Ascending aorta (tissue), 2 donors: Measurements from ENCODE around the gene GNG14. TPM values are rescaled to one million over a fixed set of nuclear protein-coding genes. Genes with fewer than 3 reads are reported as not detected.

Source experiments
- DNase-seq, 2 donors: peaks; one replicate each; pipeline ENCODE4 v3.0.0-alpha.2; 2019; ENCODE audit warnings: low spot score in 2 of 2
- H3K27ac ChIP-seq, 2 donors: fragments of 200-600 bp; sonication (generic); one replicate each; pipeline ENCODE4 v1.5.1; 2016 to 2017; ENCODE audit warnings: mild to moderate bottlenecking in 1 of 2
- H3K27me3 ChIP-seq: fragments of 200-600 bp; sonication (generic); one replicate; pipeline ENCODE4 v1.5.1; 2017
- H3K36me3 ChIP-seq, 2 donors: fragments of 200-600 bp; sonication (generic); one replicate each; pipeline ENCODE4 v1.5.1; 2016
- H3K4me1 ChIP-seq, 2 donors: fragments of 200-600 bp; sonication (generic); one replicate each; pipeline ENCODE4 v1.5.1; 2016 to 2017; ENCODE audit warnings: mild to moderate bottlenecking in 1 of 2
- H3K4me3 ChIP-seq, 2 donors: fragments of 200-600 bp; sonication (generic); one replicate each; pipeline ENCODE4 v1.5.1; 2016 to 2017; ENCODE audit warnings: mild to moderate bottlenecking in 1 of 2
- H3K9me3 ChIP-seq, 2 donors: fragments of 200-600 bp; sonication (generic); one replicate each; pipeline ENCODE4 v1.5.1; 2016
- intact Hi-C: fragments of 100-400 bp; cut with DNase I; formaldehyde crosslinking; loops from one replicate; pipeline ENCODE4 v1.15.1; 2023
- total RNA-seq: library from RNA; depleted of rRNA; stranded (reverse); fragments of >200 nt; gene quantifications from one replicate; pipeline ENCODE4 v1.1.0, GENCODE V29; 2016
- TF ChIP-seq, protein P1 (sequence below), 3 experiments: fragments of 200-600 bp in 2 of 3; fragments of 450-650 bp in 1 of 3; sonication (generic) in 2 of 3; IDR thresholded peaks; one replicate each; pipeline ENCODE4 v1.5.1; 2016 to 2019; ENCODE audit warnings: antibody characterized with exemption in 3 of 3, mild to moderate bottlenecking in 1 of 3, moderate library complexity in 1 of 3

The GNG14 gene
- total RNA-seq, 1 donor from 2014 or later: not detected

DNA sequence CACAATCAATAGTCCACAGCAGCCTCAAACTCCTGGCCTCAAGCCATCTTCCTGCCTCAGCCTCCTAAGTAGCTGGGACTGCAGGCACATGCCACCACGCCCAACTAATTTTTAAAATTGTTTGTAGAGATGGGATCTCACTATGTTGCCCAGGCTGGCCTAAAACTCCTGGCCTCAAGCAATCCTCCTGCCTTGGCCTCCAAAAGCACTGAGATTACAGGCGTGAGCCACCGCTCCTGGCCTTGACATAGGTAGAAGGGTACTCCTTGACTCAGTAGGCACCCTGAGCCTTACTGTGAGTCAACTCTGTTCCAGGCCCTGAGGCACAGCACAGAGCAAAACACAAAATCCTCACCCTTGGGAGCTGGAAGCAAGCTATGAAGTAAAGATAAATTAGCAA lies 28.1 kb downstream of the GNG14 start:
- no peaks in the 10 kb centered on the region for H3K9me3 ChIP-seq
- DNase-seq: no peak
- TF ChIP-seq, protein P1, sequence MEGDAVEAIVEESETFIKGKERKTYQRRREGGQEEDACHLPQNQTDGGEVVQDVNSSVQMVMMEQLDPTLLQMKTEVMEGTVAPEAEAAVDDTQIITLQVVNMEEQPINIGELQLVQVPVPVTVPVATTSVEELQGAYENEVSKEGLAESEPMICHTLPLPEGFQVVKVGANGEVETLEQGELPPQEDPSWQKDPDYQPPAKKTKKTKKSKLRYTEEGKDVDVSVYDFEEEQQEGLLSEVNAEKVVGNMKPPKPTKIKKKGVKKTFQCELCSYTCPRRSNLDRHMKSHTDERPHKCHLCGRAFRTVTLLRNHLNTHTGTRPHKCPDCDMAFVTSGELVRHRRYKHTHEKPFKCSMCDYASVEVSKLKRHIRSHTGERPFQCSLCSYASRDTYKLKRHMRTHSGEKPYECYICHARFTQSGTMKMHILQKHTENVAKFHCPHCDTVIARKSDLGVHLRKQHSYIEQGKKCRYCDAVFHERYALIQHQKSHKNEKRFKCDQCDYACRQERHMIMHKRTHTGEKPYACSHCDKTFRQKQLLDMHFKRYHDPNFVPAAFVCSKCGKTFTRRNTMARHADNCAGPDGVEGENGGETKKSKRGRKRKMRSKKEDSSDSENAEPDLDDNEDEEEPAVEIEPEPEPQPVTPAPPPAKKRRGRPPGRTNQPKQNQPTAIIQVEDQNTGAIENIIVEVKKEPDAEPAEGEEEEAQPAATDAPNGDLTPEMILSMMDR (IDR thresholded peaks at IDR 0.05): no peak
- H3K36me3 ChIP-seq: peaks cover 64% of the 10 kb centered on the region in 2 donors
- H3K27ac ChIP-seq: no peak overlapping the region
- intact Hi-C loops: no loop called here
- H3K4me1 ChIP-seq: peaks cover 3 to 11% of the 10 kb centered on the region in 2 donors
- H3K27me3 ChIP-seq: no peaks in the 10 kb centered on the region
- H3K4me3 ChIP-seq: no peak overlapping the region

DNA sequence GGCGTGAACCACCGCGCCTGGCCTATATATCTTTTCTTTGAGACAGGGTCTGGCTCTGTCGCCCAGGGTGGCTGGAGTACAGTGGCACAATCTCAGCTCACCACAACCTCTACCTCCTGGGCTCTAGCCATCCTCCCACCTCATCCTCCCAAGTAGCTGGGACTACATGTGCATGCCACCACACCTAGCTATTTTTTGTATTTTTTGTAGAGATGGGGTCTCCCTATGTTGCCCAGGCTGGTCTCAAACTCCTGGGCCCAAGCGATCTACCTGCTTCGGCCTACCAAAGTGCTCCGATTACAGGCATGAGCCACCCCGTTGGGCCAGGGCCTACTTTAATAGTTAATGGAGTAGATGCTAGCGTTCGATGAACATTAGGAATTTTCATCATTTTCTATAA lies 32.5 kb downstream of the GNG14 start:
- no peaks in the 10 kb centered on the region for H3K9me3 ChIP-seq
- no peak for DNase-seq
- no peaks in the 10 kb centered on the region for H3K27me3 ChIP-seq
- H3K4me3 ChIP-seq: peak overlapping the region; percentile 81 to 95
- peak overlapping the region; percentile 88 to 98 for H3K27ac ChIP-seq
- peaks cover 4 to 29% of the 10 kb centered on the region in 2 donors for H3K4me1 ChIP-seq
- TF ChIP-seq, protein P1 (IDR thresholded peaks at IDR 0.05): no peak
- H3K36me3 ChIP-seq: peaks cover 28 to 29% of the 10 kb centered on the region in 2 donors
- intact Hi-C loops: no loop called here

DNA sequence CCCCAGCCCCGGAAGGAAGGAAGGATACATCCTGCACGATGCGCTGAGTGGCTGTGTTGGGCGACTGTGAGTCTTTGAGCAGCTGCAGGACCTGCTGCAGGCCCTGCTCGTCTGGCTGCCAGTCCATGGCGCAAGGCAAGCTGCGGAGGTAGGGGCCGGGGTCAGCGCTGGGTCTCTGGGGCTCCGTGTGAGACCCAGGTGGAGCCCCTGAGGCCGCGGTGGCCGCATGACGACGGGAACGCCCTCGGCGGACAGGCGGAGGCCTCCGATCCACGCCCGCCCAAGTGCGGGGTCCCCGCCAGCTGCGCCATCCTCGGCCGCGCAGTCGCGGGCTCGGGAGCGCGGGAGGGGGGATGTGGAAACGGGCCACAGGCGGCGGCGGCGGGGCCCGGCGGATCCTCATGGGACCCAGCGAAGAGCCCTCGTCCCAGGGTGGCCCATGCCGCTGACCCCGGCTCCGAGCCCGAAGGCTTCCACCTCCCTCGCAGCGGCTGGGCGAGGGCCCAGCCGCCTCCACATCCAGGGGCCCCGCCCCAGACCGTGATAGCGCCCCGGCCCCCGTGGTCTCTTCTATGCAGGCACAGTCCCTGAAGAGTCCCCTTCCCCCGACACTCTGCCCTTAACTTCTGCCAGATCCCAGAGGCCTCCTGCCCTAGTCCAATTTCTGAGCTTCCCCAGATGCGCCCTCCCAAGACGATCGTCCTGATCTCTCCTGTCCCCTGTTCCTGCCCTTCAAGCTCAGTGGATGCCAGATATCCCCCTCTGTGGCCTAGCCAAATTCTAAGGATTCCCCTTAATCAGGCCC lies 33.3 kb downstream of the GNG14 start:
- Histone ChIP-seq H3K4me3 (peak overlapping the region; percentile 81 to 95), H3K27ac (peak overlapping the region; percentile 88 to 98), H3K9me3 (no peaks in the 10 kb centered on the region), H3K36me3 (peaks cover 20 to 23% of the 10 kb centered on the region in 2 donors), H3K4me1 (peaks cover 4 to 29% of the 10 kb centered on the region in 2 donors), H3K27me3 (no peaks in the 10 kb centered on the region)
- DNase-seq: no peak
- TF ChIP-seq, protein P1 (IDR thresholded peaks at IDR 0.05): no peak
- intact Hi-C loops: no loop called here

DNA sequence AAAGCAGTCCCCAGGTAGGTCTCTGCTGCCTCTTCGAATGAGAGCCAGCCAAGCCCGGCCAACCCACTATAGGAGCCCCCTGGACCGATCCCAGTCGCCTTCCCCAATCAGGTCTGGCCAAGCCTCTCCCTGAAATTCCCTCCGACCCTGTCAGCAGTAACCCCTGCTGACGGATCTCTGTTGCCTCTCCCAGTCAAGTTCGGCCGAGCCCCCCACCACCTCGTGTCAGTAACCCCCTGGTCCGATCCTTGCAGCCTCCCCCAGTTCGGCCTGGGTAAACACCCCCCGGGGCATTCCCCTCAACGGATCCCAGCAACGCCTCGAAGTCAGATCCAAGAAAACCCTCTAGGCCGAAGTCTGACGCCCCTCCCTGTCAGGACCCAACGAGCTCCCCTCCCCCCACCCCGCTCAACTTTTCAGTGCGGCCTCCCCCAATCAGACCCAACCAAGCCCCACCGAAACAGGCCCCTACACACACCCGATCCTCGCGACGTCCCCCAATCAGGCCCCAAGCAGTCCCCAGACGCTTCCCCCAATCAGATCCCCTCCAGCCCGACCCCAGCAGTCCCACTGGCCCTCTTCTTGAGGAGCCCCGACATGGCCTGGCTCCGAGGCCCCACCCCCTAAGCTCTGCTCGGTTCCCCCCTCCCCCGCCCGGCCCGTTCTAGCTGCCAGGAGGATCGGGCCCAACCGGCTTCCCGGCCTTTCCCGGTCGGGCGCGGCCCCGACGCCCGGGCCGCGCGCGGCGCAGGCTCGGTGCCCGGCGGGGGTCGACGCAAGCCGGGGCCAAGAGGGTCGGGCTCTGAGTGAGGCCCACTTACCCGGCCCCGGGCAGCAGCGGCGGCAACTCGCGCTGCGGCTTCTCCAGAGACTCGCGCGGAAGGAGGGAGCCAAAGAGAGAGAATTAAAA lies 34.1 kb downstream of the GNG14 start:
- H3K4me1 ChIP-seq: peaks cover 4 to 29% of the 10 kb centered on the region in 2 donors
- peak overlapping the region; percentile 88 to 98 for H3K27ac ChIP-seq
- TF ChIP-seq, protein P1 (IDR thresholded peaks at IDR 0.05): no peak
- H3K36me3 ChIP-seq: peaks cover 12 to 16% of the 10 kb centered on the region in 2 donors
- DNase-seq: peak in 1 of 2 donors; percentile 79
- no peaks in the 10 kb centered on the region for H3K27me3 ChIP-seq
- no peaks in the 10 kb centered on the region for H3K9me3 ChIP-seq
- peak overlapping the region; percentile 81 to 95 for H3K4me3 ChIP-seq
- intact Hi-C loops: loop anchor here (2.0 kb wide), 1 partner anchor 25 kb away; the partner anchor contains the start of gene FBXW9

DNA sequence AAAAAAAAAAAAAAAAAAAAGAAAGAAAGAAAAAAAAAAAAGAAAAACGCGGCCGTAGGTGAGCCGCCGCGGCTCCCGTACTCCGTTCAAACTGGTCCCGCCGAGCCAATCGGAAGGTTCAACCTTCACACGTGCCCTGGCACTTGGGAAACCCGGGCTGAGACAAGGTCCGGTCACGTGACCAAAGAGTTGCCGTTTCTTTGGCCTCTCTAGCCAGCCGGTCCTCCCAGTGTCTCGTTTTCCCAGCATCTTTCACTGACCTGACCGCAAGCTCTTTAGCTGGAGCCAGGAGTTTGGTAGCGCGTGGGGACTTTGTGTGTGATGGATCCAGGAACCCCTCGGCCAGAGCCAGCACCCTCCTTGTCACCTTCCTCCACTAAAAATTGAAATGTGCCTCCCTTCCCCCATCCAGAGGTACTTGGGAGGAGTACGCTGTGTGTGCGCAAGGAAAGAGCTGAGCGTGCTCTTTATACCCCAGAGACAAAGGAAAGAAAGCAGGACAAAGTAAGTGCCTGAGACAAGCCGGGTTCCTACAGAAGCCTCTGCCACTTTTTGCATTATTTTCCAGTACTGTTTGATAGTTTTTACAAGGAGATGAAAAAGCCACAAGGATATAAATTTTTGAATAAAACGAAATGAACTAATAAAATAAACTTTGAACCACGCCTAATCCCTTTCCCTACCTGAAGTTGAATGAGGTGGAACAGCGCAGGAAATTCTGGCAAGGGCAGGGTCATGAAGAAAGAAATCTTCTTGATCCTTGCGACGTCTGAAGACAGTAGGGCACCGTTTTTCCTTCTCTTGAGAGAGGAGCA lies 35.0 kb downstream of the GNG14 start:
- peak; percentile 92 to 99 for DNase-seq
- Histone ChIP-seq H3K27ac (peak overlapping the region; percentile 88 to 98), H3K27me3 (no peaks in the 10 kb centered on the region), H3K9me3 (no peaks in the 10 kb centered on the region), H3K36me3 (peaks cover 12 to 14% of the 10 kb centered on the region in 2 donors), H3K4me1 (peaks cover 4 to 29% of the 10 kb centered on the region in 2 donors), H3K4me3 (peak overlapping the region; percentile 81 to 95)
- intact Hi-C loops: loop anchor here (1.0 to 2.0 kb wide), 2 partner anchors 12 to 26 kb away; partner anchors contain the start of genes FBXW9 and TRIR
- TF ChIP-seq, protein P1 (IDR thresholded peaks at IDR 0.05): no peak
